Activated naive CD4-positive, alpha-beta T cell treated with anti-CD3 and anti-CD28 coated beads, Interleukin-2, amount 50 U/mL, for 16 hours (primary cell): Measurements from ENCODE around the gene NEXN.

Experiments
- DNase-seq: peaks from one replicate; pipeline ENCODE4 v3.0.0-alpha.2; 2020

The NEXN gene

GRCh38 chr1:77888081-77888780, at the start of gene NEXN:
Gene NEXN, plus strand, starts transcription at chr1:77888624. Its CDS starts 27,483 bp downstream, at chr1:77916107.
- peak; percentile 10 for DNase-seq

GRCh38 chr1:77841574-77841973, 46.9 kb upstream of the NEXN start:
- DNase-seq = no peak

GRCh38 chr1:77845951-77846350, 42.5 kb upstream of the NEXN start:
- no peak for DNase-seq

GRCh38 chr1:77846966-77847365, 41.5 kb upstream of the NEXN start:
- no peak for DNase-seq

- DNase-seq = no peak
Measured at GRCh38 chr1:77847621-77848080, 40.8 kb upstream of the NEXN start.

GRCh38 chr1:77850082-77850481, 38.3 kb upstream of the NEXN start:
- DNase-seq = no peak

- no peak for DNase-seq
Measured at GRCh38 chr1:77857552-77857951, 30.9 kb upstream of the NEXN start.

- DNase-seq = no peak
Measured at GRCh38 chr1:77858725-77859124, 29.7 kb upstream of the NEXN start.

- DNase-seq = no peak
Measured at GRCh38 chr1:77859248-77859647, 29.2 kb upstream of the NEXN start.

- DNase-seq = no peak
Measured at GRCh38 chr1:77866296-77866695, 22.1 kb upstream of the NEXN start.

GRCh38 chr1:77872645-77873044, 15.8 kb upstream of the NEXN start:
- DNase-seq = no peak

- DNase-seq = no peak
Measured at GRCh38 chr1:77873461-77873860, 15.0 kb upstream of the NEXN start.

GRCh38 chr1:77874804-77875445, 13.5 kb upstream of the NEXN start:
- DNase-seq = no peak

- DNase-seq = no peak
Measured at GRCh38 chr1:77876884-77877283, 11.5 kb upstream of the NEXN start.

- DNase-seq = no peak
Measured at GRCh38 chr1:77881061-77881460, 7.4 kb upstream of the NEXN start.

GRCh38 chr1:77882411-77882810, 6.0 kb upstream of the NEXN start:
- DNase-seq = no peak

GRCh38 chr1:77888781-77889642, 588 bp downstream of the NEXN start:
- peak; percentile 24 for DNase-seq

- no peak for DNase-seq
Measured at GRCh38 chr1:77889671-77890070, 1.2 kb downstream of the NEXN start.

GRCh38 chr1:77891200-77891599, 2.8 kb downstream of the NEXN start:
- no peak for DNase-seq

- no peak for DNase-seq
Measured at GRCh38 chr1:77899647-77900320, 11.4 kb downstream of the NEXN start.

- DNase-seq = no peak
Measured at GRCh38 chr1:77900687-77901293, 12.4 kb downstream of the NEXN start.

- DNase-seq = no peak
Measured at GRCh38 chr1:77905603-77906002, 17.2 kb downstream of the NEXN start.
